BE2C (cell line): Measurements from ENCODE around the gene HTRA1.

Experiments
- DNase-seq: peaks from one replicate; pipeline ENCODE4 v3.0.0-alpha.2; 2020
- H3K27me3 ChIP-seq: fragments of 250-450 bp; sonication (Bioruptor Pico); 2 replicates; pipeline ENCODE4 v1.5.1; 2020; ENCODE audit warnings: mild to moderate bottlenecking
- H3K36me3 ChIP-seq: fragments of 250-450 bp; sonication (Bioruptor Pico); 2 replicates; pipeline ENCODE4 v1.5.1; 2020; ENCODE audit warnings: mild to moderate bottlenecking
- H3K4me1 ChIP-seq: fragments of 250-450 bp; sonication (Bioruptor Pico); 2 replicates; pipeline ENCODE4 v1.5.1; 2020
- H3K4me3 ChIP-seq: 2 replicates; pipeline ENCODE4 v1.5.1; 2011; ENCODE audit warnings: low read depth, low read length
- H3K9me3 ChIP-seq: fragments of 250-450 bp; sonication (Bioruptor Pico); 2 replicates; pipeline ENCODE4 v1.5.1; 2020
- TF ChIP-seq, protein P1 (sequence below): IDR thresholded peaks from 2 replicates; pipeline ENCODE4 v1.5.1; 2012; ENCODE audit warnings: mild to moderate bottlenecking, low read depth, low read length

HTRA1 gene

DNA sequence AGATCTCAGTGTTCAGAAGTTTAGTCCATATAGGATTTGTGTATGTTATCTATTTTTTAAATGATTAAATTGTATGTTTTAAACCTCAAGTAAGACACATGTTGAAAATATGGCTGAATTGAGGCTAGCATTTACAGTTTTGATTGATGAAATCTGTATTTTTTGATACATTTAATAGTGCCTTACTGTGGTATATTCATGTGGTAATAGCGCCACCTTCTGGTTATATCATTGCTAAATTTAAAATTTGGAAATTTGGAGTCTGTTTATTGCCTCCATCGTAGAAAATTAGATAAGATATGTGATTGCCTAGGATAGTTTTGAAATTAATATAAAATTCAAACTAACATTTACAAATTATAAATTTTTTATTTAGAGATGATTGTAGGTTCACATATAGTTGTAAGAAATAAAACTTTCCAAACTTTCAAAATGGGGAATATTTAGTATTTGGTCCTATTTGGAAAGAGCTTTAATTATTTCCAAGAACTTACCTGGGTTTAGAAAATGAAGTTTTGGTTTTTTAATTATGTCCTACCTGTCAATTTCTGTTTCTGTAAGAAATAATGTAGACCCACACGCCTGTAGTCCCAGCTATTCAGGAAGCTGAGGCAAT, 26.0 kb upstream of the HTRA1 start:
- H3K9me3 ChIP-seq, result no peaks in the 10 kb centered on the region
- H3K4me1 ChIP-seq, result no peaks in the 10 kb centered on the region
- no peak overlapping the region for H3K4me3 ChIP-seq
- H3K36me3 ChIP-seq, result no peaks in the 10 kb centered on the region
- DNase-seq, result no peak
- TF ChIP-seq, protein P1, sequence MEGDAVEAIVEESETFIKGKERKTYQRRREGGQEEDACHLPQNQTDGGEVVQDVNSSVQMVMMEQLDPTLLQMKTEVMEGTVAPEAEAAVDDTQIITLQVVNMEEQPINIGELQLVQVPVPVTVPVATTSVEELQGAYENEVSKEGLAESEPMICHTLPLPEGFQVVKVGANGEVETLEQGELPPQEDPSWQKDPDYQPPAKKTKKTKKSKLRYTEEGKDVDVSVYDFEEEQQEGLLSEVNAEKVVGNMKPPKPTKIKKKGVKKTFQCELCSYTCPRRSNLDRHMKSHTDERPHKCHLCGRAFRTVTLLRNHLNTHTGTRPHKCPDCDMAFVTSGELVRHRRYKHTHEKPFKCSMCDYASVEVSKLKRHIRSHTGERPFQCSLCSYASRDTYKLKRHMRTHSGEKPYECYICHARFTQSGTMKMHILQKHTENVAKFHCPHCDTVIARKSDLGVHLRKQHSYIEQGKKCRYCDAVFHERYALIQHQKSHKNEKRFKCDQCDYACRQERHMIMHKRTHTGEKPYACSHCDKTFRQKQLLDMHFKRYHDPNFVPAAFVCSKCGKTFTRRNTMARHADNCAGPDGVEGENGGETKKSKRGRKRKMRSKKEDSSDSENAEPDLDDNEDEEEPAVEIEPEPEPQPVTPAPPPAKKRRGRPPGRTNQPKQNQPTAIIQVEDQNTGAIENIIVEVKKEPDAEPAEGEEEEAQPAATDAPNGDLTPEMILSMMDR, result peak; percentile 45
- no peaks in the 10 kb centered on the region for H3K27me3 ChIP-seq

DNA sequence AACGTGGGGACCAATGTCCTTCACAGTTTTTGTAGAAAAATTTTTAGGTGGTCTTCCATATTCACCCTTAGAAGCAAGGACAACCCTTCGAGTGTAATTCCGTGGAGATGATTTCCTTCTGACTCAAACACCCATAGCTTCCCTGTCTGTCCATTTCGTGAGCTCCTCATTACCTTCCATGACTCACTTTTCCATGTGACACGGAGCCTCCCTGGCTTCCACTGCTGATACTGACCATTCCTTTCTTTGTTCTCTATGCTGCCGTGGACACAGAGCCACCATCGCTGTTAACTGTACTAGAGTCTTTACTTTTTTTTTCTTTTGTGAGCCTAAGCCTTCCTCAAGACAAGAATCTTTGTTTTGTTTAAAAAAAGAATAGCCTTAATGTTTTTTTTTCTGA, 19.4 kb upstream of the HTRA1 start:
- TF ChIP-seq, protein P1, result no peak
- H3K4me1 ChIP-seq, result no peaks in the 10 kb centered on the region
- DNase-seq, result no peak
- H3K4me3 ChIP-seq, result no peak overlapping the region
- no peaks in the 10 kb centered on the region for H3K9me3 ChIP-seq
- H3K27me3 ChIP-seq, result no peaks in the 10 kb centered on the region
- H3K36me3 ChIP-seq, result no peaks in the 10 kb centered on the region

DNA sequence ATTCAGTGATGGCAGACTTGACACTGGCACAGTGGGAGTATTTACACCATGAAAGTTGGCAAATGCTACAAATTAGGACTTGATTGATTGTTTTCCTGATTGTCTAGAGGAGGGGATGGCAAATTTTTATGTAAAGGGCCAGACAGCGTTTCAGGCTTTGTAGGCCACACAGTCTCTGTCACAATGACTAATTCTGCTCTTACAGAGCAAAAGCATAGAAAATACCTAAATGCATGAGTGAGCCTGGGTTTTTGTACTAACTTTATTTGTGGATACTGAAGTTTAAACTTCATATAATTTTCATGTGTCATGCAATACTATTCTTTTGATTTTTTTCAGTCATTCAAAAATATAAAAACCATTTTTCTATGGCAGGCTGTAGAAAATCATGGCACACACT, 15.9 kb upstream of the HTRA1 start:
- Histone ChIP-seq H3K9me3 (no peaks in the 10 kb centered on the region), H3K27me3 (no peaks in the 10 kb centered on the region), H3K36me3 (no peaks in the 10 kb centered on the region), H3K4me3 (no peak overlapping the region), H3K4me1 (no peaks in the 10 kb centered on the region)
- no peak for DNase-seq
- TF ChIP-seq, protein P1, result no peak

DNA sequence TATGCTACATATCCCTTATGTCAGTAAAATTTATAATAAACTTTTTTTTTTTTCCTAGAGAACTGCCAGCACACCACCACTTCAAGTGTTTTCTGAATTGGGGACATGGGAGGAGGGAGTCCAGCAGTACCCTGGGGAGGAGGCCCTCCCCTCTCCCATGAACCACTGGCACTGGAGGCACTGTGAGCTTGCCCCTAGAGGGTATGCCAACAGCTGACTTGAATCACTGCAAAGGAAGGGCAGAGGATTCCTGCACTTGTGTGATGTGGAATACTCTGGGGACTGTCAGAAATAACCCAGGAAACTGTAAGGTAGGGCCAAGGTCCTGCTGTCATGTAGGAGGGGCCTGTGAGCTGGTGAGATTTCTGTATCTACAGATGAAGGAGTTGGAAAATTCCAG, 15.4 kb upstream of the HTRA1 start:
- no peaks in the 10 kb centered on the region for H3K4me1 ChIP-seq

DNA sequence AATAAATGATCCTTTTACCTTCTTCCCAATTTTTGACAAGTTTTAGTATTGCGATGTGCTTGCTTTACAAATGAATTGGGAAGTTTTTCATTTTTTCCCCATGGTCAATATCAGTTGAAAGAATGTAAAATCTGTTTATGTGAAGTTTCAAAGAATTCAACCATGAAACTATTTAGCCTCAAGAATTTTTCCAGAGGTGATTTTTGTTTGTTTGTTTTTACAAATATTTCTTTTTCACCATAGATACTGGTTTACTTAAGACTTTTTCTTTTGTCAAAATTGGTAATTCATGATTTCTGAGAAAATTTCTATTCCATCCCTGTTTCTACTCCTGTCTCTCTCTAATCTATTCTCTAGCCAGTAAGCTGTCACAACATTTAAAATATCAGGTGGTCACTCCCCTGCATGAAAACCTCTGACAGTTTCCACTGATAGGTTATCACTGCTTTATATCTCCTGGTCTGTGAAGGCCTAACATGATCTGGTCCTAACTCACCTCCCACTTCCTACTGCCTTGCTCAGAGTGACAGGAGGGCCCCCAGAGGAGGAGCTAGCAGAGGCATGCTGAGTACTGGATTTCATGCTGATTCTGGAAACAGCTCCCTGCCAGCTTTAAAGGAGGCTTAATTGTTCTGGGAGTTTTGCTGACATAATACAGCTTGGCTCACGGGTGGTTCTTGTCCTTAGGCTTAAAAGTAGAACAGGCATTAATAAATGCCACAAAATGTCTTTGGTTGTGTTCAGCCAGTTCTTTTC, 14.5 kb upstream of the HTRA1 start:
- TF ChIP-seq, protein P1, result no peak
- DNase-seq, result no peak
- Histone ChIP-seq H3K27me3 (no peaks in the 10 kb centered on the region), H3K9me3 (no peaks in the 10 kb centered on the region), H3K4me3 (no peak overlapping the region), H3K36me3 (no peaks in the 10 kb centered on the region), H3K4me1 (no peaks in the 10 kb centered on the region)

More for the DNA sequence above, 15.4 kb upstream of the HTRA1 start:
- no peak for DNase-seq
- H3K36me3 ChIP-seq, result no peaks in the 10 kb centered on the region
- no peaks in the 10 kb centered on the region for H3K9me3 ChIP-seq
- TF ChIP-seq, protein P1, result no peak
- no peaks in the 10 kb centered on the region for H3K27me3 ChIP-seq
- no peak overlapping the region for H3K4me3 ChIP-seq

DNA sequence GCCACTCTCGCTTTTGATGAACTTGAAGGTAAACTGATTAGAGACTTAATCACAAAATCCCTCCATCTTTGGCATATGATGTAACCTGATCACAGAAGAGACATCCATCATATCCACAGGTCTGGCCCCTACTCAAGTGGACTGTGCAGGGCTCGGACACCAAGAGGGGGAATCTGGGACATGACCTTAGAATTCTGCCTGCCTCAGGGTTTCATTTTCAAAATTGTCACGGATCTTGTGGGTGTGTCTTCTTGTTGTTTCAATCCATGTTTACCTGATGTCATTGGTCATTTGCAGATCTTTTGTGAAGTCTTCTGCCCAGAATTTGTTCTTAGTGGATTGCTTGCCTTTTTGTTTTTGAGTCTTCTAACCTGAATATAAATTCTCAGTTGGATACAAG, 12.8 kb upstream of the HTRA1 start:
- H3K27me3 ChIP-seq, result no peaks in the 10 kb centered on the region
- TF ChIP-seq, protein P1, result no peak
- no peaks in the 10 kb centered on the region for H3K9me3 ChIP-seq
- no peaks in the 10 kb centered on the region for H3K4me1 ChIP-seq
- H3K4me3 ChIP-seq, result no peak overlapping the region
- no peaks in the 10 kb centered on the region for H3K36me3 ChIP-seq
- DNase-seq, result no peak
